Suprapubic skin (tissue), 4 donors: ENCODE results near the gene LRRC32. TPM values are rescaled to one million over a fixed set of nuclear protein-coding genes. Genes with fewer than 3 reads are reported as not detected.

ENCODE experiments used
- DNase-seq, 2 donors: peaks; one replicate each; pipeline ENCODE4 v3.0.0-alpha.2; 2019; ENCODE audit warnings: low spot score in 2 of 2
- H3K27ac ChIP-seq: fragments of 200-600 bp; sonication (generic); one replicate; pipeline ENCODE4 v1.5.1; 2019
- H3K27me3 ChIP-seq: fragments of 200-600 bp; sonication (generic); one replicate; pipeline ENCODE4 v1.5.1; 2019
- H3K36me3 ChIP-seq: fragments of 200-600 bp; sonication (generic); one replicate; pipeline ENCODE4 v1.5.1; 2019
- H3K4me1 ChIP-seq: fragments of 200-600 bp; sonication (generic); one replicate; pipeline ENCODE4 v1.5.1; 2019
- H3K4me3 ChIP-seq: fragments of 200-600 bp; sonication (generic); one replicate; pipeline ENCODE4 v1.5.1; 2019; ENCODE audit warnings: mild to moderate bottlenecking
- H3K9me3 ChIP-seq: fragments of 200-600 bp; sonication (generic); one replicate; pipeline ENCODE4 v1.5.1; 2019
- CTCF ChIP-seq, 2 donors: fragments of 200-600 bp in 1 of 2; fragments of 450-650 bp in 1 of 2; sonication (generic) in 1 of 2; IDR thresholded peaks; one replicate each; pipeline ENCODE4 v1.5.1; 2016 to 2019; ENCODE audit warnings: antibody characterized with exemption in 2 of 2, mild to moderate bottlenecking in 1 of 2, moderate library complexity in 1 of 2
- EP300 ChIP-seq: sonication (generic); formaldehyde crosslinking; IDR thresholded peaks from one replicate; pipeline ENCODE4 v1.6.1; 2017; ENCODE audit warnings: antibody characterized with exemption
- POLR2A ChIP-seq, 2 donors: fragments of 450-650 bp; IDR thresholded peaks; one replicate each; pipeline ENCODE4 v1.6.1; 2017; ENCODE audit warnings: antibody characterized with exemption in 2 of 2, mild to moderate bottlenecking in 2 of 2, moderate library complexity in 2 of 2
- POLR2AphosphoS5 ChIP-seq, 3 donors: sonication (generic); formaldehyde crosslinking; IDR thresholded peaks; one replicate each; pipeline ENCODE4 v1.6.1; 2017; ENCODE audit warnings: antibody characterized with exemption in 3 of 3
- WGBS: methylation state at CpG from one replicate; pipeline ENCODE4 v1.1.5; 2018; 5-methylcytosine and 5-hydroxymethylcytosine counted together
- total RNA-seq, 4 donors: library from RNA; depleted of rRNA; stranded (reverse); fragments of >200 nt; gene quantifications; one replicate each; pipeline ENCODE4 v1.1.0, GENCODE V29; 2016

Gene LRRC32
- total RNA-seq, 4 donors from 2014 or later: 10.4 to 23.2 (median 17.5) TPM

GRCh38 chr11:76625472-76626186, 44.9 kb downstream of the LRRC32 start:
- peaks cover 5% of the 10 kb centered on the region for H3K9me3 ChIP-seq
- H3K36me3 ChIP-seq: no peaks in the 10 kb centered on the region
- H3K4me3 ChIP-seq: no peak overlapping the region
- 100% methylated on average over 1 of the region's 1 CpG for WGBS
- DNase-seq: peak in 1 of 2 donors; percentile 13
- H3K27ac ChIP-seq: no peak overlapping the region
- TF ChIP-seq CTCF (IDR thresholded peaks at IDR 0.05): no peak
- H3K27me3 ChIP-seq: no peaks in the 10 kb centered on the region
- peaks cover 21% of the 10 kb centered on the region for H3K4me1 ChIP-seq

- peaks cover 5% of the 10 kb centered on the region for H3K9me3 ChIP-seq
- 94% methylated on average over 15 of the region's 15 CpGs for WGBS
- no peaks in the 10 kb centered on the region for H3K27me3 ChIP-seq
- H3K27ac ChIP-seq: no peak overlapping the region
- no peak for TF ChIP-seq POLR2AphosphoS5 (IDR thresholded peaks at IDR 0.05)
- no peak for TF ChIP-seq CTCF (IDR thresholded peaks at IDR 0.05)
- TF ChIP-seq EP300: no peak
- TF ChIP-seq POLR2A (IDR thresholded peaks at IDR 0.05): no peak
- H3K36me3 ChIP-seq: no peaks in the 10 kb centered on the region
- H3K4me1 ChIP-seq: peaks cover 12% of the 10 kb centered on the region
- H3K4me3 ChIP-seq: no peak overlapping the region
- DNase-seq: peak in 1 of 2 donors; percentile 78
Observed at GRCh38 chr11:76624500-76625379, 45.8 kb downstream of the LRRC32 start.

GRCh38 chr11:76623884-76624419, 46.6 kb downstream of the LRRC32 start:
- H3K27ac ChIP-seq: no peak overlapping the region
- H3K27me3 ChIP-seq: no peaks in the 10 kb centered on the region
- peak in 1 of 2 donors; percentile 56 for DNase-seq
- 87% methylated on average over 6 of the region's 6 CpGs for WGBS
- H3K4me1 ChIP-seq: peaks cover 4% of the 10 kb centered on the region
- no peaks in the 10 kb centered on the region for H3K36me3 ChIP-seq
- H3K4me3 ChIP-seq: no peak overlapping the region
- peaks cover 5% of the 10 kb centered on the region for H3K9me3 ChIP-seq
- TF ChIP-seq CTCF (IDR thresholded peaks at IDR 0.05) (no peak), POLR2A (IDR thresholded peaks at IDR 0.05) (no peak), EP300 (no peak), POLR2AphosphoS5 (IDR thresholded peaks at IDR 0.05) (no peak)

GRCh38 chr11:76623171-76623883, 47.2 kb downstream of the LRRC32 start:
- H3K27ac ChIP-seq: no peak overlapping the region
- WGBS: 78% methylated on average over 12 of the region's 12 CpGs
- H3K4me1 ChIP-seq: peaks cover under 1% of the 10 kb centered on the region
- H3K4me3 ChIP-seq: no peak overlapping the region
- TF ChIP-seq EP300 (no peak), POLR2AphosphoS5 (IDR thresholded peaks at IDR 0.05) (no peak), POLR2A (IDR thresholded peaks at IDR 0.05) (no peak), CTCF (IDR thresholded peaks at IDR 0.05) (no peak)
- H3K9me3 ChIP-seq: peaks cover 5% of the 10 kb centered on the region
- no peaks in the 10 kb centered on the region for H3K27me3 ChIP-seq
- DNase-seq: peak in 1 of 2 donors; percentile 45
- no peaks in the 10 kb centered on the region for H3K36me3 ChIP-seq
